HepG2 (cell line): ENCODE measurements around the gene DRC7. TPM values are rescaled to one million over a fixed set of nuclear protein-coding genes. Genes with fewer than 3 reads are reported as not detected.

Experiments
- CEBPG ChIP-seq: IDR thresholded peaks from 2 replicates; pipeline ENCODE4 v1.6.1; 2016
- GFI1 ChIP-seq: sonication (generic); formaldehyde crosslinking; IDR thresholded peaks from 2 replicates; pipeline ENCODE4 v1.5.0; 2020; ENCODE audit warnings: missing genetic modification reagents, mild to moderate bottlenecking, borderline replicate concordance
- ISL2 ChIP-seq: sonication (generic); formaldehyde crosslinking; IDR thresholded peaks from 2 replicates; pipeline ENCODE4 v1.5.0; 2020; ENCODE audit warnings: missing genetic modification reagents
- PAF1 ChIP-seq: IDR thresholded peaks from 2 replicates; pipeline ENCODE4 v1.6.1; 2016; ENCODE audit warnings: missing genetic modification reagents, missing compliant biosample characterization
- PRMT3 ChIP-seq: sonication (generic); formaldehyde crosslinking; IDR thresholded peaks from 2 replicates; pipeline ENCODE4 v1.8.1; 2022; ENCODE audit warnings: low read depth, mild to moderate bottlenecking, moderate library complexity, missing genetic modification reagents, borderline replicate concordance
- SETDB1 ChIP-seq: sonication (generic); formaldehyde crosslinking; IDR thresholded peaks from 2 replicates; pipeline ENCODE4 v1.5.1; 2020; ENCODE audit warnings: missing genetic modification reagents, mild to moderate bottlenecking, borderline replicate concordance
- SNRNP70 ChIP-seq: fragments of 200-400 bp; formaldehyde crosslinking; IDR thresholded peaks from 2 replicates; pipeline ENCODE4 v1.6.1; 2017; ENCODE audit warnings: mild to moderate bottlenecking, low read depth, low read length, moderate library complexity
- TSC22D2 ChIP-seq: sonication (generic); formaldehyde crosslinking; IDR thresholded peaks from 2 replicates; pipeline ENCODE4 v1.5.1; 2020; ENCODE audit warnings: missing genetic modification reagents, mild to moderate bottlenecking, borderline replicate concordance
- ZNF451 ChIP-seq: sonication (generic); formaldehyde crosslinking; IDR thresholded peaks from 2 replicates; pipeline ENCODE4 v1.5.0; 2020; ENCODE audit warnings: mild to moderate bottlenecking, missing genetic modification reagents
- ZNF563 ChIP-seq: sonication (generic); formaldehyde crosslinking; IDR thresholded peaks from 2 replicates; pipeline ENCODE4 v1.8.0; 2022; ENCODE audit warnings: mild to moderate bottlenecking, moderate library complexity, missing genetic modification reagents
- polyA plus RNA-seq, 8 experiments: library from polyadenylated mRNA; depleted of rRNA in 3 of 8; stranded (reverse) in 7 of 8; unstranded in 1 of 8; fragments of >200 nt; fragmentation: Illumina TruSeq in 4 of 8; extraction: Trizol in 4 of 8; gene quantifications; 2 replicates each; pipeline versions ENCODE4 v1.2.1 to v1.2.3, GENCODE V29; 2011 to 2016; ENCODE audit warnings: low read depth in 4 of 8, missing spikeins in 1 of 8, mixed read lengths in 1 of 8; ENCODE audit not compliant: insufficient read depth in 1 of 8
- total RNA-seq, 5 experiments: library from RNA; depleted of rRNA; stranded (reverse); fragments of >200 nt; fragmentation: Illumina TruSeq; extraction: Trizol; gene quantifications; 2 replicates each; pipeline ENCODE4 v1.2.3, GENCODE V29; 2016; ENCODE audit warnings: low read depth in 1 of 5
- TF ChIP-seq, protein P1 (sequence below): sonication (generic); formaldehyde crosslinking; IDR thresholded peaks from 2 replicates; pipeline ENCODE4 v1.5.1; 2020; ENCODE audit warnings: mild to moderate bottlenecking, missing genetic modification reagents, moderate library complexity
- TF ChIP-seq, protein P2 (sequence below): IDR thresholded peaks from 2 replicates; pipeline ENCODE4 v1.6.1; 2018; ENCODE audit warnings: missing genetic modification reagents, mild to moderate bottlenecking, missing compliant biosample characterization
- TF ChIP-seq, protein P3 (sequence below), 2 experiments: fragments of 450-650 bp in 1 of 2; sonication (generic) in 1 of 2; formaldehyde crosslinking in 1 of 2; IDR thresholded peaks; 2 replicates each; pipeline versions ENCODE4 v1.6.1 to v1.8.0; 2016 to 2022; ENCODE audit warnings: antibody characterized with exemption in 1 of 2, mild to moderate bottlenecking in 1 of 2, missing genetic modification reagents in 1 of 2
- TF ChIP-seq, protein P4 (sequence below): sonication (generic); formaldehyde crosslinking; IDR thresholded peaks from 2 replicates; pipeline ENCODE4 v1.8.0; 2023; ENCODE audit warnings: mild to moderate bottlenecking, missing genetic modification reagents

DRC7 gene
- total and polyA plus RNA-seq, 2 of the 13 experiments (the other 11 are each of a cell fraction or from before 2014, with no cell fraction given) = 2.7 to 3.4 TPM

DNA sequence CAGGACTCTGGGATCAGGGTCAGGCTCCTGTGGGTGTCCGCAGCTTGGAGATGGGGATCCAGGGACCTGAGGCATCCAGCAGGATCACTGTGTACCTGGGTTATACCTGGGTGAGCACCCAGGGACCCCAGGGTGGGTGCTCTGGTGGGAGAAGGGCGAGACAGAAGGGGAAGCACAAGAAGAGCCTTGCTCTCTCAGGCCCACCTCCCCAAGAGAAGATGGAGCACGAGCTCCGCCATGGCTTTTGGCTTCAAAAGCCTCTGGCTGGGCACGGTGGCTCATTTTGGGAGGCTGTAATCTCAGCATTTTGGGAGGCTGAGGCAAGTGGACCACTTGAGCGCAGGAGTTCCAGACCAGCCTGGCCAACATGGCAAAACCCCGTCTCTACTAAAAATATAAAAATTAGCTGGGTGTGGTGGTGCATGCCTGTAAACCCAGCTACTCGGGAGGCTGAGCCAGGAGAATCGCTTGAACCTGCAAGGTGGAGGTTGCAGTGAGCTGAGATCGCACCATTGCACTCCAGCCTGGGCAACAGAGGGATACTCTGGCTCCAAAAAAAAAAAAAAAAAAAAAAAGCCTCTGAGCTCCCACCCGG, 8.9 kb downstream of the DRC7 start (continued):
- TF ChIP-seq, protein P1, sequence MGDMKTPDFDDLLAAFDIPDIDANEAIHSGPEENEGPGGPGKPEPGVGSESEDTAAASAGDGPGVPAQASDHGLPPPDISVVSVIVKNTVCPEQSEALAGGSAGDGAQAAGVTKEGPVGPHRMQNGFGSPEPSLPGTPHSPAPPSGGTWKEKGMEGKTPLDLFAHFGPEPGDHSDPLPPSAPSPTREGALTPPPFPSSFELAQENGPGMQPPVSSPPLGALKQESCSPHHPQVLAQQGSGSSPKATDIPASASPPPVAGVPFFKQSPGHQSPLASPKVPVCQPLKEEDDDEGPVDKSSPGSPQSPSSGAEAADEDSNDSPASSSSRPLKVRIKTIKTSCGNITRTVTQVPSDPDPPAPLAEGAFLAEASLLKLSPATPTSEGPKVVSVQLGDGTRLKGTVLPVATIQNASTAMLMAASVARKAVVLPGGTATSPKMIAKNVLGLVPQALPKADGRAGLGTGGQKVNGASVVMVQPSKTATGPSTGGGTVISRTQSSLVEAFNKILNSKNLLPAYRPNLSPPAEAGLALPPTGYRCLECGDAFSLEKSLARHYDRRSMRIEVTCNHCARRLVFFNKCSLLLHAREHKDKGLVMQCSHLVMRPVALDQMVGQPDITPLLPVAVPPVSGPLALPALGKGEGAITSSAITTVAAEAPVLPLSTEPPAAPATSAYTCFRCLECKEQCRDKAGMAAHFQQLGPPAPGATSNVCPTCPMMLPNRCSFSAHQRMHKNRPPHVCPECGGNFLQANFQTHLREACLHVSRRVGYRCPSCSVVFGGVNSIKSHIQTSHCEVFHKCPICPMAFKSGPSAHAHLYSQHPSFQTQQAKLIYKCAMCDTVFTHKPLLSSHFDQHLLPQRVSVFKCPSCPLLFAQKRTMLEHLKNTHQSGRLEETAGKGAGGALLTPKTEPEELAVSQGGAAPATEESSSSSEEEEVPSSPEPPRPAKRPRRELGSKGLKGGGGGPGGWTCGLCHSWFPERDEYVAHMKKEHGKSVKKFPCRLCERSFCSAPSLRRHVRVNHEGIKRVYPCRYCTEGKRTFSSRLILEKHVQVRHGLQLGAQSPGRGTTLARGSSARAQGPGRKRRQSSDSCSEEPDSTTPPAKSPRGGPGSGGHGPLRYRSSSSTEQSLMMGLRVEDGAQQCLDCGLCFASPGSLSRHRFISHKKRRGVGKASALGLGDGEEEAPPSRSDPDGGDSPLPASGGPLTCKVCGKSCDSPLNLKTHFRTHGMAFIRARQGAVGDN (CRISPR knock-in tag) = peak; percentile 53
- TF ChIP-seq GFI1 = no peak
- TF ChIP-seq PRMT3 = no peak
- TF ChIP-seq ZNF451 (CRISPR knock-in tag) = no peak
- TF ChIP-seq ZNF563 (CRISPR knock-in tag) = no peak
- TF ChIP-seq, protein P2, sequence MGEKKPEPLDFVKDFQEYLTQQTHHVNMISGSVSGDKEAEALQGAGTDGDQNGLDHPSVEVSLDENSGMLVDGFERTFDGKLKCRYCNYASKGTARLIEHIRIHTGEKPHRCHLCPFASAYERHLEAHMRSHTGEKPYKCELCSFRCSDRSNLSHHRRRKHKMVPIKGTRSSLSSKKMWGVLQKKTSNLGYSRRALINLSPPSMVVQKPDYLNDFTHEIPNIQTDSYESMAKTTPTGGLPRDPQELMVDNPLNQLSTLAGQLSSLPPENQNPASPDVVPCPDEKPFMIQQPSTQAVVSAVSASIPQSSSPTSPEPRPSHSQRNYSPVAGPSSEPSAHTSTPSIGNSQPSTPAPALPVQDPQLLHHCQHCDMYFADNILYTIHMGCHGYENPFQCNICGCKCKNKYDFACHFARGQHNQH (CRISPR knock-in tag) = no peak
- TF ChIP-seq, protein P3, sequence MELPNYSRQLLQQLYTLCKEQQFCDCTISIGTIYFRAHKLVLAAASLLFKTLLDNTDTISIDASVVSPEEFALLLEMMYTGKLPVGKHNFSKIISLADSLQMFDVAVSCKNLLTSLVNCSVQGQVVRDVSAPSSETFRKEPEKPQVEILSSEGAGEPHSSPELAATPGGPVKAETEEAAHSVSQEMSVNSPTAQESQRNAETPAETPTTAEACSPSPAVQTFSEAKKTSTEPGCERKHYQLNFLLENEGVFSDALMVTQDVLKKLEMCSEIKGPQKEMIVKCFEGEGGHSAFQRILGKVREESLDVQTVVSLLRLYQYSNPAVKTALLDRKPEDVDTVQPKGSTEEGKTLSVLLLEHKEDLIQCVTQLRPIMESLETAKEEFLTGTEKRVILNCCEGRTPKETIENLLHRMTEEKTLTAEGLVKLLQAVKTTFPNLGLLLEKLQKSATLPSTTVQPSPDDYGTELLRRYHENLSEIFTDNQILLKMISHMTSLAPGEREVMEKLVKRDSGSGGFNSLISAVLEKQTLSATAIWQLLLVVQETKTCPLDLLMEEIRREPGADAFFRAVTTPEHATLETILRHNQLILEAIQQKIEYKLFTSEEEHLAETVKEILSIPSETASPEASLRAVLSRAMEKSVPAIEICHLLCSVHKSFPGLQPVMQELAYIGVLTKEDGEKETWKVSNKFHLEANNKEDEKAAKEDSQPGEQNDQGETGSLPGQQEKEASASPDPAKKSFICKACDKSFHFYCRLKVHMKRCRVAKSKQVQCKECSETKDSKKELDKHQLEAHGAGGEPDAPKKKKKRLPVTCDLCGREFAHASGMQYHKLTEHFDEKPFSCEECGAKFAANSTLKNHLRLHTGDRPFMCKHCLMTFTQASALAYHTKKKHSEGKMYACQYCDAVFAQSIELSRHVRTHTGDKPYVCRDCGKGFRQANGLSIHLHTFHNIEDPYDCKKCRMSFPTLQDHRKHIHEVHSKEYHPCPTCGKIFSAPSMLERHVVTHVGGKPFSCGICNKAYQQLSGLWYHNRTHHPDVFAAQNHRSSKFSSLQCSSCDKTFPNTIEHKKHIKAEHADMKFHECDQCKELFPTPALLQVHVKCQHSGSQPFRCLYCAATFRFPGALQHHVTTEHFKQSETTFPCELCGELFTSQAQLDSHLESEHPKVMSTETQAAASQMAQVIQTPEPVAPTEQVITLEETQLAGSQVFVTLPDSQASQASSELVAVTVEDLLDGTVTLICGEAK (IDR thresholded peaks at IDR 0.05) = no peak
- TF ChIP-seq, protein P3 (CRISPR knock-in tag; IDR thresholded peaks at IDR 0.05) = no peak
- TF ChIP-seq SNRNP70 = no peak
- no peak for TF ChIP-seq SETDB1 (CRISPR knock-in tag)
- no peak for TF ChIP-seq PAF1 (CRISPR knock-in tag)
- TF ChIP-seq ISL2 (CRISPR knock-in tag) = no peak
- TF ChIP-seq TSC22D2 (CRISPR knock-in tag) = no peak
- TF ChIP-seq, protein P4, sequence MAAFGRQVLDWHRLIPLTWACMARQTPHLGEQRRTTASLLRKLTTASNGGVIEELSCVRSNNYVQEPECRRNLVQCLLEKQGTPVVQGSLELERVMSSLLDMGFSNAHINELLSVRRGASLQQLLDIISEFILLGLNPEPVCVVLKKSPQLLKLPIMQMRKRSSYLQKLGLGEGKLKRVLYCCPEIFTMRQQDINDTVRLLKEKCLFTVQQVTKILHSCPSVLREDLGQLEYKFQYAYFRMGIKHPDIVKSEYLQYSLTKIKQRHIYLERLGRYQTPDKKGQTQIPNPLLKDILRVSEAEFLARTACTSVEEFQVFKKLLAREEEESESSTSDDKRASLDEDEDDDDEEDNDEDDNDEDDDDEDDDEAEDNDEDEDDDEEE (CRISPR knock-in tag) = no peak
- no peak for TF ChIP-seq CEBPG (CRISPR knock-in tag)
